Stimulated activated CD4-positive, alpha-beta T cell treated with anti-CD3 and anti-CD28 coated beads, Interleukin-15, amount 100 ng/mL, for 24 hours (primary cell): ENCODE data around the gene GPATCH4.
"Not testable (repeated sequence)": the region's sequence is repeated elsewhere in the genome, so short reads cannot be mapped to it uniquely, and the experiment has no call there.

Experiments used
- DNase-seq: peaks from one replicate; pipeline ENCODE4 v3.0.0-alpha.2; 2020

GPATCH4 gene

GRCh38 chr1:156594190-156594589, 7.1 kb downstream of the GPATCH4 start:
- no peak for DNase-seq

GRCh38 chr1:156593661-156593989, 7.7 kb downstream of the GPATCH4 start:
- DNase-seq, result no peak

- no peak for DNase-seq
Observed at GRCh38 chr1:156592910-156593660, 8.2 kb downstream of the GPATCH4 start.

- no peak for DNase-seq
Observed at GRCh38 chr1:156592158-156592909, 8.9 kb downstream of the GPATCH4 start.

- DNase-seq, result peak; percentile 81
Observed at GRCh38 chr1:156591432-156592157, 9.7 kb downstream of the GPATCH4 start, which contains the start of gene NAXE. TSS of gene NAXE (plus strand) at chr1:156591776. CDS start at chr1:156591805, 29 bp downstream.

GRCh38 chr1:156591181-156591431, 10.2 kb downstream of the GPATCH4 start:
- no peak for DNase-seq

- DNase-seq, result no peak
Observed at GRCh38 chr1:156590326-156591180, 10.7 kb downstream of the GPATCH4 start.

- DNase-seq, result no peak
Observed at GRCh38 chr1:156589546-156589945, 11.7 kb downstream of the GPATCH4 start.

- not testable (repeated sequence) for DNase-seq
Observed at GRCh38 chr1:156587927-156588326, 13.4 kb downstream of the GPATCH4 start.

- no peak for DNase-seq
Observed at GRCh38 chr1:156586892-156587477, 14.3 kb downstream of the GPATCH4 start.

GRCh38 chr1:156586323-156586722, 15.0 kb downstream of the GPATCH4 start:
- no peak for DNase-seq

GRCh38 chr1:156584813-156585212, 16.5 kb downstream of the GPATCH4 start:
- no peak for DNase-seq

- DNase-seq, result peak; percentile 86
Observed at GRCh38 chr1:156583821-156584622, 17.3 kb downstream of the GPATCH4 start.

GRCh38 chr1:156582388-156583017, 18.8 kb downstream of the GPATCH4 start:
- DNase-seq, result no peak

- peak; percentile 39 for DNase-seq
Observed at GRCh38 chr1:156581661-156582387, 19.5 kb downstream of the GPATCH4 start.

GRCh38 chr1:156579472-156579871, 21.8 kb downstream of the GPATCH4 start, which contains the start of gene TTC24:
TSS of gene TTC24 (plus strand) at chr1:156579723. CDS start at chr1:156581365, 1,642 bp downstream.
- DNase-seq, result no peak

GRCh38 chr1:156578055-156578454, 23.2 kb downstream of the GPATCH4 start:
- no peak for DNase-seq

GRCh38 chr1:156577550-156577949, 23.7 kb downstream of the GPATCH4 start:
- DNase-seq, result no peak

GRCh38 chr1:156574039-156574633, 27.1 kb downstream of the GPATCH4 start:
- no peak for DNase-seq

GRCh38 chr1:156572663-156573018, 28.6 kb downstream of the GPATCH4 start:
- DNase-seq, result no peak
